WTC11 (cell line): ENCODE results near the gene EEF2KMT. TPM values are rescaled to one million over a fixed set of nuclear protein-coding genes. Genes with fewer than 3 reads are reported as not detected.
A peak's percentile ranks its signal among the peaks of the same experiment; 100 is the strongest.
"Not testable (repeated sequence)": the region's sequence is repeated elsewhere in the genome, so short reads cannot be mapped to it uniquely, and the experiment has no call there.

Experiments used
- ATAC-seq: fragments of 200-7000 bp; cut with Tn5 transposase; 2 replicates; pipeline ENCODE4 v1.10.0; 2021; ENCODE audit warnings: mild to moderate bottlenecking, moderate library complexity
- CTCF ChIA-PET: fragments of 300-600 bp; sonication (Branson Sonifier 250); formaldehyde crosslinking; loops from one replicate; lab custom pipeline; 2021; ENCODE audit warnings: antibody characterized with exemption; lab: Charles Lee
- POLR2A ChIA-PET: fragments of 350-600 bp; sonication (Branson Sonifier 250); formaldehyde crosslinking; loops from one replicate; lab custom pipeline; 2021; ENCODE audit warnings: antibody characterized with exemption; lab: Charles Lee
- DNase-seq: peaks from one replicate; pipeline ENCODE4 v3.0.0; 2021; ENCODE audit warnings: low spot score
- H3K27ac Mint-ChIP-seq: 2 replicates; pipeline ENCODE4 v1.8.0; 2021; ENCODE audit warnings: mixed read lengths
- H3K27me3 Mint-ChIP-seq: 2 replicates; pipeline ENCODE4 v1.8.0; 2021; ENCODE audit warnings: low read depth, mild to moderate bottlenecking, moderate library complexity, mixed read lengths
- H3K36me3 Mint-ChIP-seq: 2 replicates; pipeline ENCODE4 v1.8.0; 2021; ENCODE audit warnings: mixed read lengths
- H3K4me1 Mint-ChIP-seq: 2 replicates; pipeline ENCODE4 v1.8.0; 2022; ENCODE audit warnings: mixed read lengths
- H3K4me3 Mint-ChIP-seq: 2 replicates; pipeline ENCODE4 v1.8.0; 2021; ENCODE audit warnings: mild to moderate bottlenecking, moderate library complexity, mixed read lengths
- H3K9me3 Mint-ChIP-seq: 2 replicates; pipeline ENCODE4 v1.8.0; 2021; ENCODE audit warnings: mixed read lengths
- AFF4 ChIP-seq: sonication (generic); formaldehyde crosslinking; IDR thresholded peaks from 2 replicates; pipeline ENCODE4 v1.8.1; 2023; ENCODE audit warnings: mild to moderate bottlenecking, missing genetic modification reagents, borderline replicate concordance
- ATF2 ChIP-seq: sonication (generic); formaldehyde crosslinking; IDR thresholded peaks from 2 replicates; pipeline ENCODE4 v1.8.1; 2022; ENCODE audit warnings: low read depth, missing genetic modification reagents, borderline replicate concordance
- ATF6 ChIP-seq: sonication (generic); formaldehyde crosslinking; IDR thresholded peaks from 2 replicates; pipeline ENCODE4 v1.8.1; 2023; ENCODE audit warnings: mild to moderate bottlenecking, missing genetic modification reagents
- E2F1 ChIP-seq: sonication (generic); formaldehyde crosslinking; IDR thresholded peaks from 2 replicates; pipeline ENCODE4 v1.8.0; 2022; ENCODE audit warnings: mild to moderate bottlenecking, missing genetic modification reagents
- E2F4 ChIP-seq: sonication (generic); formaldehyde crosslinking; IDR thresholded peaks from 2 replicates; pipeline ENCODE4 v1.8.1; 2022; ENCODE audit warnings: low read depth, mild to moderate bottlenecking, moderate library complexity, missing genetic modification reagents, borderline replicate concordance
- EMX1 ChIP-seq: fragments of 250-450 bp; sonication (Bioruptor Pico); IDR thresholded peaks from 2 replicates; pipeline ENCODE4 v1.8.0; 2021; ENCODE audit warnings: mild to moderate bottlenecking
- ESRRA ChIP-seq: sonication (generic); formaldehyde crosslinking; IDR thresholded peaks from 2 replicates; pipeline ENCODE4 v1.8.1; 2022; ENCODE audit warnings: mild to moderate bottlenecking, missing genetic modification reagents, borderline replicate concordance
- FOXJ3 ChIP-seq: sonication (generic); formaldehyde crosslinking; IDR thresholded peaks from 2 replicates; pipeline ENCODE4 v1.9.0; 2021; ENCODE audit warnings: missing genetic modification reagents, mild to moderate bottlenecking, borderline replicate concordance
- GRHL2 ChIP-seq: fragments of 250-450 bp; sonication (Bioruptor Pico); IDR thresholded peaks from 2 replicates; pipeline ENCODE4 v1.8.0; 2022; ENCODE audit warnings: mild to moderate bottlenecking, moderate library complexity; ENCODE audit not compliant: insufficient replicate concordance, severe bottlenecking
- HMGXB4 ChIP-seq: sonication (generic); formaldehyde crosslinking; IDR thresholded peaks from 2 replicates; pipeline ENCODE4 v1.8.1; 2023; ENCODE audit warnings: mild to moderate bottlenecking, moderate library complexity, missing genetic modification reagents
- RORB ChIP-seq: fragments of 250-450 bp; sonication (Bioruptor Pico); IDR thresholded peaks from 2 replicates; pipeline ENCODE4 v1.9.0; 2021; ENCODE audit warnings: mild to moderate bottlenecking
- SOX15 ChIP-seq: fragments of 250-450 bp; sonication (Bioruptor Pico); IDR thresholded peaks from 2 replicates; pipeline ENCODE4 v1.9.0; 2021; ENCODE audit warnings: mild to moderate bottlenecking
- USF2 ChIP-seq: sonication (generic); formaldehyde crosslinking; IDR thresholded peaks from 2 replicates; pipeline ENCODE4 v1.8.1; 2023; ENCODE audit warnings: mild to moderate bottlenecking, missing genetic modification reagents, moderate library complexity
- ZNF121 ChIP-seq: sonication (generic); formaldehyde crosslinking; IDR thresholded peaks from 2 replicates; pipeline ENCODE4 v1.8.0; 2023; ENCODE audit warnings: missing genetic modification reagents
- ZNF423 ChIP-seq: fragments of 250-450 bp; sonication (Bioruptor Pico); IDR thresholded peaks from 2 replicates; pipeline ENCODE4 v2.1.2; 2022; ENCODE audit warnings: mild to moderate bottlenecking, moderate library complexity
- total RNA-seq: library from RNA; stranded (reverse); gene quantifications from 3 replicates; pipeline ENCODE4 v1.2.3, GENCODE V29; 2021
- TF ChIP-seq, protein P1 (sequence below): fragments of 250-450 bp; sonication (Bioruptor Pico); IDR thresholded peaks from 2 replicates; pipeline ENCODE4 v1.8.0; 2021; ENCODE audit warnings: mild to moderate bottlenecking
- TF ChIP-seq, protein P2 (sequence below): fragments of 250-450 bp; sonication (Bioruptor Pico); IDR thresholded peaks from 2 replicates; pipeline ENCODE4 v1.9.0; 2021; ENCODE audit warnings: moderate library complexity, mild to moderate bottlenecking, inconsistent platforms, borderline replicate concordance

The EEF2KMT gene
- total RNA-seq, 1 experiment from 2014 or later, result 19.6 TPM

GRCh38 chr16:5075637-5076036, 22.0 kb downstream of the EEF2KMT start (continued):
- TF ChIP-seq ATF2 (CRISPR knock-in tag) (no peak), AFF4 (CRISPR knock-in tag) (no peak)
- TF ChIP-seq, protein P1, sequence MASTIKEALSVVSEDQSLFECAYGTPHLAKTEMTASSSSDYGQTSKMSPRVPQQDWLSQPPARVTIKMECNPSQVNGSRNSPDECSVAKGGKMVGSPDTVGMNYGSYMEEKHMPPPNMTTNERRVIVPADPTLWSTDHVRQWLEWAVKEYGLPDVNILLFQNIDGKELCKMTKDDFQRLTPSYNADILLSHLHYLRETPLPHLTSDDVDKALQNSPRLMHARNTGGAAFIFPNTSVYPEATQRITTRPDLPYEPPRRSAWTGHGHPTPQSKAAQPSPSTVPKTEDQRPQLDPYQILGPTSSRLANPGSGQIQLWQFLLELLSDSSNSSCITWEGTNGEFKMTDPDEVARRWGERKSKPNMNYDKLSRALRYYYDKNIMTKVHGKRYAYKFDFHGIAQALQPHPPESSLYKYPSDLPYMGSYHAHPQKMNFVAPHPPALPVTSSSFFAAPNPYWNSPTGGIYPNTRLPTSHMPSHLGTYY (CRISPR knock-in tag), result no peak

DNA sequence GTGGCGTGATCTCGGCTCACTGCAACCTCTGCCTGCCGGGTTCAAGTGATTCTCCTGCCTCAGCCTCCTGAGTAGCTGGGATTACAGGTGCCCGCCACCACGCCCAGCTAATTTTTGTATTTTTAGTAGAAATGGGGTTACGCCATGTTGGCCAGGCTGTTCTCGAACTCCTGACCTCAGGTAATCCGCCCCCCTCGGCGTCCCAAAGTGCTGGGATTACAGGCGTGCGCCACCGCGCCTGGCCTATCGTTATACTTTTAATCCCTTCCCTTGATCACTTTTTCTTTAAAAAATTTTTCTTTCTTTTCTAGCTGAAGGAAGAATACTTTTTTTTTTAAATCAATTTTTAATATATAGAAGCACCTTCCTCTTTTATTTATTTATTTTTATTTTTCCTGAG, 23.8 kb downstream of the EEF2KMT start:
- POLR2A ChIA-PET, H3K9me3 Mint-ChIP-seq, DNase-seq, H3K27me3 Mint-ChIP-seq, ATAC-seq, CTCF ChIA-PET, H3K27ac Mint-ChIP-seq, H3K4me3 Mint-ChIP-seq: not testable (repeated sequence)
- H3K36me3 Mint-ChIP-seq, result peaks cover 27% of the 10 kb centered on the region
- H3K4me1 Mint-ChIP-seq, result peaks cover 12% of the 10 kb centered on the region

DNA sequence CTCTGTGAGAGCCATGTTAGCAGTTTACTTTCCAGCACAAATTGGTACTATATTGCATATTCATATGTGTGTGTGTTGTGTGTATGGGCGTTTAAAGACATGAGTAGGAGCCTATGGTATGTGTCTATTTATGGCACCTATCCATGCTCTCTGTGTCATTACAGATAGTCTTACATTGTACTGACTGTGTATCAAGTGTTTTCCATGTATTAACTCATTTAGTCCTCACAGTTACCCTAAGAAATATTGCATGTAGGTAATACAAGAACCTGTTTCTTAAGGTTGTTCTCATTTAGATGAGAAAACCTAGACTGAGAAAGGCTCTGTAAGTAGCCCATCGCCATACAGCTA, 24.3 kb downstream of the EEF2KMT start:
- peak overlapping the region; percentile 93 for H3K4me3 Mint-ChIP-seq
- ChIA-PET POLR2A (no interaction called here), CTCF (interaction anchor here (1.8 kb wide), 1 partner anchor 15 kb away, joined by 15 read pairs; no protein-coding TSS in a partner anchor)
- H3K4me1 Mint-ChIP-seq, result peaks cover 12% of the 10 kb centered on the region
- no peaks in the 10 kb centered on the region for H3K9me3 Mint-ChIP-seq
- TF ChIP-seq E2F4, result no peak
- TF ChIP-seq E2F1, result no peak
- TF ChIP-seq HMGXB4, result no peak
- TF ChIP-seq ZNF121 (CRISPR knock-in tag), result no peak
- no peak for TF ChIP-seq ESRRA (CRISPR knock-in tag)
- no peak for TF ChIP-seq FOXJ3 (CRISPR knock-in tag)
- no peak for TF ChIP-seq USF2
- no peak for TF ChIP-seq RORB (CRISPR knock-in tag)
- TF ChIP-seq SOX15 (CRISPR knock-in tag), result no peak
- TF ChIP-seq GRHL2 (CRISPR knock-in tag), result no peak
- TF ChIP-seq ATF6 (CRISPR knock-in tag), result no peak
- TF ChIP-seq ZNF423 (CRISPR knock-in tag), result no peak
- TF ChIP-seq, protein P2, sequence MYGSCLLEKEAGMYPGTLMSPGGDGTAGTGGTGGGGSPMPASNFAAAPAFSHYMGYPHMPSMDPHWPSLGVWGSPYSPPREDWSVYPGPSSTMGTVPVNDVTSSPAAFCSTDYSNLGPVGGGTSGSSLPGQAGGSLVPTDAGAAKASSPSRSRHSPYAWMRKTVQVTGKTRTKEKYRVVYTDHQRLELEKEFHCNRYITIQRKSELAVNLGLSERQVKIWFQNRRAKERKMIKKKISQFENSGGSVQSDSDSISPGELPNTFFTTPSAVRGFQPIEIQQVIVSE (CRISPR knock-in tag), result no peak
- TF ChIP-seq EMX1 (CRISPR knock-in tag), result no peak
- H3K27me3 Mint-ChIP-seq, result peaks cover 3% of the 10 kb centered on the region; the same call in 1 of the 2 replicates
- H3K36me3 Mint-ChIP-seq, result peaks cover 27% of the 10 kb centered on the region
- DNase-seq (no peak), ATAC-seq (no peak)
- no peak overlapping the region for H3K27ac Mint-ChIP-seq
